K562 (cell line): ENCODE results near the gene MYO3B. TPM values are rescaled to one million over a fixed set of nuclear protein-coding genes. Genes with fewer than 3 reads are reported as not detected.

Experiments used
- ATAC-seq: fragments of 200-7000 bp; cut with Tn5 transposase; 3 replicates; pipeline ENCODE4 v1.9.1; 2020; ENCODE audit warnings: moderate library complexity
- BruUV-seq: library from RNA; stranded (reverse); fragments of 400-500 nt; replicated peaks from 2 replicates; lab custom pipeline; 2021; lab: Mats Ljungman, UMichigan
- CTCF ChIA-PET: fragments of 300-600 bp; formaldehyde crosslinking; extraction: SDS; loops from one replicate; lab custom pipeline; 2021; ENCODE audit warnings: low intra/inter-chr PET ratio; lab: Yijun Ruan, JAX
- POLR2A ChIA-PET: fragments of 300-600, 350-650 bp; sonication (Branson Sonifier 250); formaldehyde crosslinking; extraction: SDS; loops from one replicate; lab custom pipeline; 2021; ENCODE audit warnings: antibody characterized with exemption, inconsistent platforms; lab: Yijun Ruan, JAX
- DNase-seq, 4 experiments: peaks; one replicate each; pipeline versions ENCODE4 v3.0.0 to v3.0.0-alpha.2; 2011 to 2018; ENCODE audit warnings: low spot score in 3 of 4, mixed read lengths in 3 of 4; ENCODE audit errors: extremely low read depth in 1 of 4
- FAIRE-seq: peaks from 2 replicates; lab custom pipeline; 2011; peaks lifted over from hg19 to GRCh38; lab: Jason Lieb, UNC
- H2AFZ ChIP-seq: 2 replicates; pipeline ENCODE4 v1.6.0; 2011; ENCODE audit warnings: low read depth, low read length, control low read depth, inconsistent platforms
- H3K27ac ChIP-seq: fragments of 200-600 bp; 3 replicates; pipeline ENCODE4 v1.8.0; 2011; ENCODE audit warnings: low read depth, mild to moderate bottlenecking, control low read depth, inconsistent platforms, low read length, moderate library complexity, mixed read lengths; ENCODE audit errors: extremely low read depth
- H3K27me3 ChIP-seq, 2 experiments: fragments of 300-600 bp in 1 of 2; 2 replicates in 1 of 2; 3 replicates in 1 of 2; pipeline versions ENCODE4 v1.6.0 to v1.8.0; 2011; ENCODE audit warnings: inconsistent platforms in 2 of 2, low read length in 2 of 2, mild to moderate bottlenecking in 1 of 2, mixed read lengths in 1 of 2, moderate library complexity in 1 of 2; ENCODE audit not compliant: control insufficient read depth in 2 of 2, insufficient read depth in 2 of 2
- H3K36me3 ChIP-seq: fragments of 300-600 bp; 3 replicates; pipeline ENCODE4 v1.8.0; 2011; ENCODE audit warnings: mild to moderate bottlenecking, low read length, inconsistent platforms; ENCODE audit not compliant: control insufficient read depth, insufficient read depth
- H3K4me1 ChIP-seq, 2 experiments: fragments of 200-600 bp in 1 of 2; replicated peaks in 1 of 2; 2 replicates in 1 of 2; 3 replicates in 1 of 2; pipeline versions ENCODE4 v1.5.1 to v1.8.0; 2011; ENCODE audit warnings: inconsistent platforms in 2 of 2, low read length in 2 of 2, mild to moderate bottlenecking in 1 of 2, mixed read lengths in 1 of 2, moderate library complexity in 1 of 2; ENCODE audit not compliant: control insufficient read depth in 2 of 2, insufficient read depth in 2 of 2
- H3K4me2 ChIP-seq: 2 replicates; pipeline ENCODE4 v1.6.1; 2011; ENCODE audit warnings: low read length, control low read depth, inconsistent platforms, mixed read lengths; ENCODE audit not compliant: insufficient read depth
- H3K4me3 ChIP-seq: fragments of 200-600 bp; sonication (generic), shearing (Covaris generic); 2 replicates; pipeline ENCODE4 v1.5.1; 2016; ENCODE audit warnings: control low read depth, inconsistent platforms
- H3K79me2 ChIP-seq: fragments of 200-600 bp; 3 replicates; pipeline ENCODE4 v1.8.0; 2011; ENCODE audit warnings: low read length, inconsistent platforms; ENCODE audit not compliant: control insufficient read depth, insufficient read depth
- H3K9ac ChIP-seq, 2 experiments: 2 replicates each; pipeline versions ENCODE4 v1.6.0 to v1.6.1; 2011; ENCODE audit warnings: low read depth in 2 of 2, low read length in 2 of 2, control low read depth in 1 of 2, inconsistent platforms in 1 of 2, mild to moderate bottlenecking in 1 of 2, mixed read lengths in 1 of 2; ENCODE audit not compliant: insufficient read depth in 1 of 2
- H3K9me1 ChIP-seq: one replicate; pipeline ENCODE4 v1.6.0; 2011; ENCODE audit warnings: inconsistent platforms, mild to moderate bottlenecking, low read length, moderate library complexity; ENCODE audit not compliant: control insufficient read depth, insufficient read depth
- H3K9me3 ChIP-seq: replicated peaks from 2 replicates; pipeline ENCODE4 v1.5.1; 2011; ENCODE audit warnings: low read depth, low read length, inconsistent platforms; ENCODE audit not compliant: control insufficient read depth, insufficient read depth
- H4K20me1 ChIP-seq: replicated peaks from 2 replicates; pipeline ENCODE4 v1.6.1; 2011; ENCODE audit warnings: low read length, inconsistent platforms, mixed read lengths; ENCODE audit not compliant: control insufficient read depth, insufficient read depth
- BDP1 ChIP-seq: IDR thresholded peaks from 3 replicates; pipeline ENCODE4 v1.6.1; 2011; ENCODE audit not compliant: insufficient read length, insufficient read depth
- ELF4 ChIP-seq: fragments of 450-650 bp; formaldehyde crosslinking; IDR thresholded peaks from 2 replicates; pipeline ENCODE4 v1.4.0; 2022; ENCODE audit warnings: missing genetic modification characterization
- ETV6 ChIP-seq, 3 experiments: fragments of 150-350 bp in 1 of 3; sonication (generic) in 1 of 3; formaldehyde crosslinking in 1 of 3; IDR thresholded peaks; 2 replicates each; pipeline versions ENCODE4 v1.6.1 to v1.8.0; 2014 to 2022; ENCODE audit warnings: borderline replicate concordance in 2 of 3, low read depth in 2 of 3, antibody characterized with exemption in 1 of 3, low read length in 1 of 3, mild to moderate bottlenecking in 1 of 3, missing genetic modification reagents in 1 of 3
- MECOM ChIP-seq: fragments of 250-450 bp; sonication (Bioruptor Pico); IDR thresholded peaks from 2 replicates; pipeline ENCODE4 v1.8.0; 2022; ENCODE audit warnings: inconsistent platforms
- NCOA2 ChIP-seq, 2 experiments: fragments of 450-650 bp; IDR thresholded peaks; 2 replicates each; pipeline ENCODE4 v1.6.1; 2018; ENCODE audit warnings: mild to moderate bottlenecking in 2 of 2, moderate library complexity in 1 of 2; ENCODE audit not compliant: partially characterized antibody in 2 of 2
- NFIC ChIP-seq: fragments of 450-650 bp; IDR thresholded peaks from 2 replicates; pipeline ENCODE4 v1.6.1; 2017; ENCODE audit warnings: mild to moderate bottlenecking, inconsistent platforms
- SMAD4 ChIP-seq: fragments of 250-450 bp; sonication (Bioruptor Pico); conservative IDR thresholded peaks from 2 replicates; pipeline ENCODE4 v1.8.0; 2021; ENCODE audit warnings: inconsistent platforms, mild to moderate bottlenecking, moderate library complexity
- TFAM ChIP-seq: fragments of 250-450 bp; sonication (Bioruptor Pico); conservative IDR thresholded peaks from 2 replicates; pipeline ENCODE4 v1.5.0; 2021; ENCODE audit warnings: mild to moderate bottlenecking, moderate library complexity
- ZC3H4 ChIP-seq: sonication (generic); formaldehyde crosslinking; IDR thresholded peaks from 2 replicates; pipeline ENCODE4 v1.9.0; 2021; ENCODE audit warnings: missing genetic modification reagents, borderline replicate concordance
- ZFP36 ChIP-seq: fragments of 150-350 bp; IDR thresholded peaks from 2 replicates; pipeline ENCODE4 v1.6.1; 2018; ENCODE audit warnings: low read length, low read depth; ENCODE audit not compliant: partially characterized antibody
- ZNF143 ChIP-seq: sonication (generic); formaldehyde crosslinking; IDR thresholded peaks from 2 replicates; pipeline ENCODE4 v1.9.0; 2022; ENCODE audit warnings: mild to moderate bottlenecking, missing genetic modification reagents
- ZNF217 ChIP-seq: sonication (generic); formaldehyde crosslinking; IDR thresholded peaks from 2 replicates; pipeline ENCODE4 v1.8.0; 2022; ENCODE audit warnings: mild to moderate bottlenecking, missing genetic modification reagents
- ZNF644 ChIP-seq: fragments of 200-800 bp; sonication (Bioruptor generic); IDR thresholded peaks from 2 replicates; pipeline ENCODE4 v1.6.1; 2016; ENCODE audit warnings: low read depth, missing genetic modification characterization, missing compliant biosample characterization
- ZNF785 ChIP-seq: fragments of 250-450 bp; sonication (Bioruptor Pico); IDR thresholded peaks from 2 replicates; pipeline ENCODE4 v1.4.0; 2020; ENCODE audit warnings: mild to moderate bottlenecking
- WGBS: fragments of 100-300 bp; shearing (Covaris generic); methylation state at CpG from one replicate; pipeline ENCODE4 v1.1.6; 2016; ENCODE audit warnings: low coverage, mixed read lengths; ENCODE audit not compliant: insufficient coverage; ENCODE audit errors: missing lambda C conversion rate; 5-methylcytosine and 5-hydroxymethylcytosine counted together
- in situ Hi-C: fragments of 300-500 bp; cut with MboI; formaldehyde crosslinking; loops from 4 replicates; pipeline ENCODE4 v1.15.0; 2018; ENCODE audit warnings: inconsistent platforms, mixed read lengths
- intact Hi-C: fragments of 100-400 bp; cut with micrococcal nuclease; formaldehyde crosslinking; loops from 2 replicates; pipeline ENCODE4 v1.14.2; 2022
- polyA plus RNA-seq, 8 experiments: library from polyadenylated mRNA; depleted of rRNA in 4 of 8; stranded (reverse) in 5 of 8; unstranded in 3 of 8; fragments of >200 nt; fragmentation: Nextera tagmentation in 2 of 8; fragmentation: Illumina TruSeq in 1 of 8; extraction: Ambion mirVana in 2 of 8; extraction: Trizol in 1 of 8; gene quantifications; 2 replicates each; pipeline versions ENCODE4 v1.2.1 to v1.2.3, GENCODE V29; 2011 to 2014; ENCODE audit warnings: inconsistent platforms in 1 of 8, missing spikeins in 1 of 8
- total RNA-seq, 7 experiments: library from RNA; depleted of rRNA in 6 of 7; stranded (reverse); fragments of >200 nt in 6 of 7; fragmentation: Illumina TruSeq in 2 of 7; extraction: Trizol in 2 of 7; gene quantifications; 2 replicates each; pipeline versions ENCODE4 v1.2.1 to v1.2.3, GENCODE V29; 2011 to 2021; ENCODE audit warnings: low replicate concordance in 1 of 7
- TF ChIP-seq, protein P1 (sequence below): fragments of 450-650 bp; IDR thresholded peaks from 2 replicates; pipeline ENCODE4 v1.6.1; 2016

The MYO3B gene
- total and polyA plus RNA-seq, 9 of the 15 experiments (the other 6 are each of a cell fraction or from before 2014, with no cell fraction given), result 2.7 to 6.5 (median 3.6) TPM

DNA sequence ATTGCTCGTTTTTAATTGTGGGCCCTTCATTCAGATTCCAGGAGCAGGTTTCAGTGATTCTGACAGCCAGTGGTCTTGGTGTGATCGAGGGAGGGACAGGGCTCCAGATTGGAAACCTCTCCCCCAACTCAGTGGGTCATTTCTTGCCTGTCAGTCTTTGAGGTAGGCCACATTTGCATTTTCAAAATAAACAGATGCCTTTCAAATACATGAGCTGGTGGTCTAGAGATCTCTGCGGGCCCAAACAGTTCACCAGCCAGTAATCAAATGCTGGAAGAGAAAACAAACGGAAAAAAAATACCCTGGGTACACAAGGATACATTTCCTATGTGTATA, 326.8 kb downstream of the MYO3B start:
- DNase-seq (no peak), FAIRE-seq (peak; percentile 29), ATAC-seq (no peak)
- peaks cover 13 to 23% of the 10 kb centered on the region in 2 experiments for H3K27me3 ChIP-seq
- no peak overlapping the region for H3K4me2 ChIP-seq
- H3K4me3 ChIP-seq, result no peak overlapping the region
- H3K79me2 ChIP-seq, result no peaks in the 10 kb centered on the region
- H3K9me3 ChIP-seq, result no peaks in the 10 kb centered on the region
- H2AFZ ChIP-seq, result no peak overlapping the region
- CTCF ChIA-PET, result no interaction called here
- no peaks in the 10 kb centered on the region for H4K20me1 ChIP-seq
- H3K9ac ChIP-seq, result no peak overlapping the region
- POLR2A ChIA-PET, result interaction anchor here (1.5 kb wide), 1 partner anchor 25 kb away, joined by 7 read pairs; no protein-coding TSS in a partner anchor
- H3K4me1 ChIP-seq, result peaks cover 0 to 5% of the 10 kb centered on the region in 2 experiments; a peak in 1 of 5 replicates
- in situ Hi-C loops (no loop called here), intact Hi-C loops (no loop called here)
- H3K36me3 ChIP-seq, result no peaks in the 10 kb centered on the region
- no peaks in the 10 kb centered on the region for H3K9me1 ChIP-seq
- H3K27ac ChIP-seq, result no peak overlapping the region
- 21% methylated on average over 4 of the region's 4 CpGs for WGBS
- TF ChIP-seq ELF4 (CRISPR knock-in tag), result no peak
- no peak for TF ChIP-seq SMAD4 (CRISPR knock-in tag)
- no peak for TF ChIP-seq NFIC
- no peak for TF ChIP-seq ZNF785 (CRISPR knock-in tag)
- TF ChIP-seq BDP1, result no peak
- TF ChIP-seq MECOM (CRISPR knock-in tag), result no peak
- no peak for TF ChIP-seq ZFP36
- TF ChIP-seq, protein P1, sequence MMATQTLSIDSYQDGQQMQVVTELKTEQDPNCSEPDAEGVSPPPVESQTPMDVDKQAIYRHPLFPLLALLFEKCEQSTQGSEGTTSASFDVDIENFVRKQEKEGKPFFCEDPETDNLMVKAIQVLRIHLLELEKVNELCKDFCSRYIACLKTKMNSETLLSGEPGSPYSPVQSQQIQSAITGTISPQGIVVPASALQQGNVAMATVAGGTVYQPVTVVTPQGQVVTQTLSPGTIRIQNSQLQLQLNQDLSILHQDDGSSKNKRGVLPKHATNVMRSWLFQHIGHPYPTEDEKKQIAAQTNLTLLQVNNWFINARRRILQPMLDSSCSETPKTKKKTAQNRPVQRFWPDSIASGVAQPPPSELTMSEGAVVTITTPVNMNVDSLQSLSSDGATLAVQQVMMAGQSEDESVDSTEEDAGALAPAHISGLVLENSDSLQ, result no peak
- TF ChIP-seq ZNF143 (CRISPR knock-in tag), result no peak
- no peak for TF ChIP-seq TFAM (CRISPR knock-in tag)
- no peak for TF ChIP-seq ZC3H4 (CRISPR knock-in tag)
- TF ChIP-seq NCOA2 (IDR thresholded peaks at IDR 0.05; ENCODE audit: partially characterized antibody in 2 of 2), result no peak
- no peak for TF ChIP-seq ZNF644 (tag)
- TF ChIP-seq ZNF217 (CRISPR knock-in tag), result no peak
- TF ChIP-seq ETV6 (IDR thresholded peaks at IDR 0.05; ENCODE audit: borderline replicate concordance in 1 of 2, low read depth in 2 of 2, low read length in 1 of 2), result no peak
- TF ChIP-seq ETV6 (CRISPR knock-in tag; IDR thresholded peaks at IDR 0.05; ENCODE audit: borderline replicate concordance), result no peak
- no TSS peak for BruUV-seq
